GM19043 (cell line): ENCODE results near the gene LGI1.

ENCODE experiments used
- ATAC-seq: cut with Tn5 transposase; IDR thresholded peaks from one replicate; pipeline ENCODE4 v1.9.1; 2021; ENCODE audit warnings: low read depth; ENCODE audit not compliant: unreplicated experiment

Gene LGI1

GRCh38 chr10:93757801-93758507, at the start of gene LGI1:
Gene LGI1, plus strand, starts transcription at chr10:93757936. Its CDS starts 209 bp downstream, at chr10:93758145.
- no peak for ATAC-seq

- ATAC-seq, result no peak
These were observed 47.3 kb upstream of the LGI1 start for GRCh38 chr10:93710333-93710909.

GRCh38 chr10:93711891-93712290, 45.8 kb upstream of the LGI1 start:
- no peak for ATAC-seq

GRCh38 chr10:93712593-93712992, 45.1 kb upstream of the LGI1 start:
- ATAC-seq, result no peak

GRCh38 chr10:93715345-93715744, 42.4 kb upstream of the LGI1 start:
- peak; percentile 86 for ATAC-seq

- ATAC-seq, result no peak
These were observed 41.0 kb upstream of the LGI1 start for GRCh38 chr10:93716766-93717165.

- ATAC-seq, result peak; percentile 57
These were observed 38.6 kb upstream of the LGI1 start for GRCh38 chr10:93718937-93719725.

GRCh38 chr10:93719901-93720300, 37.8 kb upstream of the LGI1 start:
- no peak for ATAC-seq

- ATAC-seq, result no peak
These were observed 35.2 kb upstream of the LGI1 start for GRCh38 chr10:93722550-93722949.

- no peak for ATAC-seq
These were observed 34.6 kb upstream of the LGI1 start for GRCh38 chr10:93723153-93723552.

GRCh38 chr10:93726024-93726423, 31.7 kb upstream of the LGI1 start:
- no peak for ATAC-seq

GRCh38 chr10:93741367-93741766, 16.4 kb upstream of the LGI1 start:
- no peak for ATAC-seq

GRCh38 chr10:93742633-93743349, 14.9 kb upstream of the LGI1 start:
- peak; percentile 91 for ATAC-seq

GRCh38 chr10:93745408-93746065, 12.2 kb upstream of the LGI1 start:
- ATAC-seq, result no peak

GRCh38 chr10:93746844-93747284, 10.9 kb upstream of the LGI1 start:
- no peak for ATAC-seq

- no peak for ATAC-seq
These were observed 8.4 kb upstream of the LGI1 start for GRCh38 chr10:93749218-93749799.

- ATAC-seq, result no peak
These were observed 6.6 kb upstream of the LGI1 start for GRCh38 chr10:93751124-93751523.

GRCh38 chr10:93751832-93752231, 5.9 kb upstream of the LGI1 start:
- ATAC-seq, result no peak

- ATAC-seq, result no peak
These were observed 5.0 kb upstream of the LGI1 start for GRCh38 chr10:93752761-93753160.

GRCh38 chr10:93753621-93754250, 4.0 kb upstream of the LGI1 start:
- ATAC-seq, result no peak
